Activated CD4-positive, alpha-beta T cell treated with anti-CD3 and anti-CD28 coated beads for 24 hours (primary cell): ENCODE measurements around the gene PACSIN1.

Experiments
- DNase-seq, 2 donors: peaks; one replicate each; pipeline ENCODE4 v3.0.0-alpha.2; 2020; ENCODE audit warnings: low read depth in 2 of 2

PACSIN1 gene

GRCh38 chr6:34527751-34528670 lies 62.1 kb downstream of the PACSIN1 start:
- DNase-seq, result no peak

DNA sequence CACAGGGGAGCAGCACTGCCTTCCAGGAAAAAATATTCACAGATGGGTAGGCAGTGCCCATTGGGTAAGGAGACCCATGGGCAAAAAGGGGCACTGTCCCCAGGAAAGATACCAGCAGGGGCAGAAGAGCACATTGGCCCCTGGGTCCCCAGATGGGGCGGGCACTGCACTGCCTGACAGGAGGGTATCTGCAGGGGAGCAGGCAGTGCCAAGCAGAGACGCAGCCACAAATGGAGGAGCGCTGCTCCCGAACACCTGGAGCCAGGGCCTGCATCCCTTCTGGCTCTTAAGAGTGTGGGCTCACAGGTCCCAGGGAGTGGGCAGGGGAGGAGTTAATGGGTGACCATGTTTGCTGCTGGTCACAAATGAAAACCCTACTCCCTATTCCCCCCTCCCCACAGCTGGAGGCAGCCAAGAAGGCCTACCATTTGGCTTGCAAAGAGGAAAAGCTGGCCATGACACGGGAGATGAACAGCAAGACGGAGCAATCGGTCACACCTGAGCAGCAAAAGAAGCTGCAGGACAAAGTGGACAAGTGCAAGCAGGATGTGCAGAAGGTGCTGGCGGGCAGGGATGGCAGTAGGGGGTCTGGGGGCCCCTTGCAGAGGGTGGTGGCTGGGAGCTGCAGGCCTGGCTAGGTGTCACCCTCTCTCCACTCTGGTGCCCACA lies 63.3 kb downstream of the PACSIN1 start:
- no peak for DNase-seq

DNA sequence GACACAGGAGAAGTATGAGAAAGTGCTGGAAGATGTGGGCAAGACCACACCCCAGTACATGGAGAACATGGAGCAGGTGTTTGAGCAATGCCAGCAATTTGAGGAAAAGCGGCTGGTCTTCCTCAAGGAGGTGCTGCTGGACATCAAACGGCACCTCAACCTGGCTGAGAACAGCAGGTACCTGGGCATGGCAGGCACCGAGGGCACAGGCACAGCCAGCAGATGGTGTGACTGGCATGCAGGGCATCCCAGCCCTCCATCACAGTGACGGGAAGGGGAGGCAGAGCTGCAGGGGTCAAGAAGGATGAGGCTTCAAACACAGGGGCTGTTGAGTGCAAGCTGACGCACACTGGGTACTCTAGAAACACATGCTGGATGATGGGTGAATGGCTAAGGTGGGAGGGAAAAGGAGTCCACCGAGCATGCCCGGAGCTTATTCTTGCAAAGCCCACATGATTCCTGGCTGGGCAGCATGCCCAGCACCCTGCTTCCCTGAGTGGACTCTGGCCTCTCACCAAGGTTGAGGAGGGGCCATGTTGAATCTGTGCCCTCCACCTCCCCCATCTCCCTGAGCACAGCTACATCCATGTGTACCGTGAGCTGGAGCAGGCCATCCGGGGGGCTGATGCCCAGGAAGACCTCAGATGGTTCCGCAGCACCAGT lies 63.9 kb downstream of the PACSIN1 start:
- DNase-seq, result no peak

- no peak for DNase-seq
These were observed 65.0 kb downstream of the PACSIN1 start for GRCh38 chr6:34530753-34531365.

GRCh38 chr6:34531580-34532201 lies 65.8 kb downstream of the PACSIN1 start:
- DNase-seq, result no peak

- no peak for DNase-seq
These were observed 66.4 kb downstream of the PACSIN1 start for GRCh38 chr6:34532230-34532629.

DNA sequence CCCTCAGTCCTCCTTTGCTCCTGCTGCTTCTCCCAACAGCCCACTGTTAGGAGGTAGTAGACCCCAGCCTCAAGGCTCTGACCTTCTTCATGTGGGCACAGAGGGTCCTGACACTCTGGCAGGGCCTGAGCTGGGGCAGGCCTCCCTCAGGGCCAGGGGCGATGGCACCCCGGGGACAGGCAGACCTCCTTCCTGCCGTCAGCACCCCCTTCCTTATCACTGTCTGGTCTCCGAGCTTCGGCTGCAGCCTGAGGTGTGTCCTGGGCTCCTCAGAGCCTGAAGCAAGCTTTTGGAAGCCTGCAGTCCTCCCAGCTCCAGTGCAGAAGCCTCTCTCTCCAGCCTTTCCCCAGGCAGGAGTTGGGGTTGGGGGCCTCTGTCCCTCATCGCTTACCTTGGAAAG lies 68.3 kb downstream of the PACSIN1 start:
- no peak for DNase-seq

GRCh38 chr6:34534656-34535055 lies 68.8 kb downstream of the PACSIN1 start:
- DNase-seq, result no peak

- DNase-seq, result no peak
These were observed 69.3 kb downstream of the PACSIN1 start for GRCh38 chr6:34535199-34535598.

DNA sequence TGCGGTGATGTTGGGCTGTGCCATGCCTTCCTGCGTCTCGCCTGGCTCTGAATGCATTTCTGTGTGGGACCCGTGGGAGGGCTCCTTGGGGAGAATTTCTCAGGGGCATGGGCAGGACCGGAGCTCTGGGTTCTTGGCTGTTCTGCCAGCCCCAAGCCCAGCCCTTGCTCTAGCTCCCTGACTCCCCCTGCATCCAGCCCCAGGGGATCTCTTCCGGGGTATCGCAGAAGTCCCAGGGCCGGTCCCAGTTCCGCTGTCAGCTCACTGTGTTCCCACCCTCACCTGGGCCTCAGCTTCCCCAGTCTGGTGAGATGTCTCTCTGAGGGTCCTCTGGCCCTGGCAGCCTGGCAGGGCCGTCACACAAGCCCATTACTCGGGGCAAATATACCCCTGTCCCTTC lies 69.8 kb downstream of the PACSIN1 start:
- DNase-seq, result no peak

GRCh38 chr6:34536251-34536958 lies 70.5 kb downstream of the PACSIN1 start:
- DNase-seq, result no peak

DNA sequence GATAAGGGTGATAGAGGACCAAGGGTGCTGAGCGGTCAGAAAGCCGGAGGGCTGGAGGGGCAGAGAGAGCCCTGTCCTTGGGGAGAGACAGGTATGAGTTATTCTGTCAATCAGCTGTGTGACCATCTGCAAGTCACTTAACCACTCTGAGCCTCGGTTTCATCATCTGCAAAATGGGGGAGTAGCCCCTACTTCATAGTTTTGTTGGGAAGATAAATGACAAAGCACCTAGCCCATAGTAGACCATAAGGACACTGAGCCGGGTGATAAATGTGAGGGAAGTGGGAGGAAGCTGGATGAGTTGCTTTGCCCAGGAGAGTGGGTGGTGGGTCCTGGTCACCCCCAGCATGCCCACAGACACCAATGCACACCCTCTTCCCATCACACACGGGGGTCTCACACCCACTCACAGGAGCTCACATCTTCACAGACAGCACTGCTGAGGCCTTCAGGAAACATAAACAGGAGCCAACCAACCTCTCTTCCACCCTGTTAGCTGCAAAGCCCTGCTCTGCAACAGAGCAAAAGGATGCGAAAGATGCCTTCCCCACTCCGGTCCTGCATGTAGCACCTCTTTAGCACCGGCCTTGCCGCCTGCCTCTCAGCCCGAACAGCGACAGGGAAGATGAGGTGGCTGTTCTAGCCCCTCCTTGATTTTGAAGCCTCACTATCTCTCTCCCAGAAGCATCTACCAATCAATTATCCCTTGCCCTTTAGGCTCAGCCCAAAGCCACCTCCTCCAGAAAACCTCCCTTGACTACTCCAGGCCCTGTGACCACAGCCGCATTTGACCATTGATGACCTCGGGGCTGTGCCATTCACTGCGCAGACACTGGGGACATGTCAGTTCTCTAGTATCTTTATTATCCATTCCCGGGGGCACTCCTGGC lies 71.3 kb downstream of the PACSIN1 start:
- no peak for DNase-seq

GRCh38 chr6:34537922-34538550 lies 72.2 kb downstream of the PACSIN1 start:
- DNase-seq, result no peak

DNA sequence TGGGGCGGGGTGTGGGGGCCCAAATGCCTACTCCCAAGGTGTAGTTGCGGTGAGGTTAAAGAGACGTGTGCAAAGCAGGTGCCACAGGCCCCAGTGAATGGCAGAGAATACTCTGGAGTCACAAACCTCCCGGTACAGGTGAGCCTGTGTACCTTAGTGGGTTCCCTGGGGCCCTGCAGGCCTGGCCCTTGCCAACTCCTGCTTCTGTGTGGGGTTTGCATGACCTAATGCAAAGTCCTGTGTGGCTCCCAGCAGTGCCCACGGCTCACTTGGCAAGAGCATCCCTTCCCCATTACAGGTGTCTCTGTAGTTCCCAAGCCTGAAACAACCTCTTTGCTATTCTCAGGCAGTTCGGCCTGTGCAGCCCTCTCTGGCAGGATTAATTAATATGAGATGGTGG lies 72.7 kb downstream of the PACSIN1 start:
- DNase-seq, result no peak

DNA sequence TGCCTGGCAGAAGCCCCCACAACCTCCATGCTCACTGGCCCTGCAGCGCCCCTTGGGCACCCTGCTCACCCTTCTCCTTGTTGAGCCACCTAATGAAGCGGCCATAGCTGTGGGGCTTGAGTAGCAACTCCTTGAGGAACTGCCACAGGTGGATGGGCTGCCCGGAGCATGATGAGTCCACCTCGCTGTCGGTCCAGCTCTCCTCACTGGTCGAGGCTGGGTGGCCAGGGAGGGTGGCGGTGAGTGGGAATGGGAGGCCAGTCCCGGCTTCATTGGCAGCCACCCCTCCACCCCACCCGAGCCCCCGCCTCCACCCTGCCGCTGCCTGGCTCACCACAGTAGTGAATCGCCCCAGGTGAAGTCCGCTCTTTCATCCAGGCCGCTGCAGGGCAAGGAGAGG lies 73.3 kb downstream of the PACSIN1 start:
- DNase-seq, result no peak

DNA sequence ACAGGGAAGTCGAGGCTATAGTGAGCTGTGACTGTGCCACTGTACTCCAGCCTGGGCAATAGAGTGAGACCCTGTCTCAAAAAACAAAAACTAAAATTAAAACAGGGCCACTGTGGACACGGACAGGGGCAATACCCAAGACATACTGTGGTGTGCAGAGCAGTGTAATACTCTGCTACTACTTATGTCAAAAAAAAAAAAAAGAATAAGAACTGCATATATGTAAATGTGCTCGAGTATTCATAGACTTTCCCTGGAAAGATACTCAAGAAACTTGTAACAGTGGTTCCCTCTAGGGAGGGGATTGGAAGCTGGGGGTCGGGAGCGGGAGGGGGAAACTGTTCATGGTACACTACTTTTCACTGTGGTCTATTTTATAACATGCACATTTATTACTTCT lies 74.3 kb downstream of the PACSIN1 start:
- DNase-seq, result no peak

GRCh38 chr6:34540841-34541240 lies 75.0 kb downstream of the PACSIN1 start:
- DNase-seq, result no peak

DNA sequence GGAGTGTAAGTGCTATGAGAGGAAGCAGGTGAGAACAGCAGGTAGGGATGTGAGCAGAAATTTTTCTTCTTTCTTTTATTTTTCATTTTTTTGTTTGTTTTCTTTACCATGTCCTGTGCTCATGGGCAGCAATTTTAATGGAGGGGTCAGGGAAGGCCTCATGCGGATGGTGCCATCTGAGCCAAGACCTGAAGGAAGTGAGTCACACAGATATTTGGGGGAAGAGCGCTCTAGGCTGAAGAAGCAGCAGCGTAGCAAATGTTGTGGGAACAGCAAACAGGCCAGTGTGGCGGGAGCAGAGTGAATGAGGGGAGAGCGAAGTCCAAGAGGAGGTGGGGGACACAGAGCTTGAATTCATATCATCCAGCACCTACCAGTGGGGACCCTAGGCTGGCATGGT lies 77.5 kb downstream of the PACSIN1 start:
- no peak for DNase-seq

GRCh38 chr6:34544052-34544604 lies 78.3 kb downstream of the PACSIN1 start:
- DNase-seq, result no peak
